ENCODE data around the gene ACTR3. TPM values are rescaled to one million over a fixed set of nuclear protein-coding genes. Genes with fewer than 3 reads are reported as not detected.

ACTR3 gene
- total RNA-seq, 2 donors from 2014 or later, result 317 to 342 TPM

- Histone ChIP-seq H3K27ac (peak overlapping the region; percentile 45), H3K9me3 (no peaks in the 10 kb centered on the region), H3K27me3 (no peaks in the 10 kb centered on the region), H3K4me1 (peaks cover 7% of the 10 kb centered on the region), H3K9ac (ENCODE audit: low read depth in 2 of 2, low read length in 2 of 2) (peak overlapping the region in 1 of 2 donors; percentile 1), H3K4me3 (no peak overlapping the region), H3K36me3 (no peaks in the 10 kb centered on the region)
- peak; percentile 55 for DNase-seq
- TF ChIP-seq CTCF (IDR thresholded peaks at IDR 0.05), result no peak
- intact Hi-C loops (cut with DNase I), result no loop called here
Observed at GRCh38 chr2:113886479-113887008, 3.3 kb upstream of the ACTR3 start.

- H3K4me1 ChIP-seq, result peaks cover 7% of the 10 kb centered on the region
Observed at GRCh38 chr2:113887009-113887792, 2.7 kb upstream of the ACTR3 start.

GRCh38 chr2:113888641-113889470, 1.0 kb upstream of the ACTR3 start:
- peak overlapping the region; percentile 96 for H3K4me3 ChIP-seq
- no peak for TF ChIP-seq CTCF (IDR thresholded peaks at IDR 0.05)
- H3K9ac ChIP-seq (ENCODE audit: low read depth in 2 of 2, low read length in 2 of 2), result peak overlapping the region; percentile 81 to 96
- intact Hi-C loops (cut with DNase I), result no loop called here
- H3K27me3 ChIP-seq, result no peaks in the 10 kb centered on the region
- H3K36me3 ChIP-seq, result no peaks in the 10 kb centered on the region
- no peaks in the 10 kb centered on the region for H3K9me3 ChIP-seq
- H3K4me1 ChIP-seq, result peaks cover 17% of the 10 kb centered on the region
- DNase-seq, result peak; percentile 69
- H3K27ac ChIP-seq, result peak overlapping the region; percentile 100

More at GRCh38 chr2:113887009-113887792, 2.7 kb upstream of the ACTR3 start:
- Histone ChIP-seq H3K4me3 (no peak overlapping the region), H3K9me3 (no peaks in the 10 kb centered on the region), H3K27ac (peak overlapping the region; percentile 45), H3K36me3 (no peaks in the 10 kb centered on the region), H3K27me3 (no peaks in the 10 kb centered on the region), H3K9ac (ENCODE audit: low read depth in 2 of 2, low read length in 2 of 2) (peak overlapping the region in 1 of 2 donors; percentile 1)
- no peak for DNase-seq
- no peak for TF ChIP-seq CTCF (IDR thresholded peaks at IDR 0.05)
- intact Hi-C loops (cut with DNase I), result no loop called here

- intact Hi-C loops (cut with DNase I), result loop anchor here (10.0 kb wide), 1 partner anchor 136 kb away; the partner anchor contains the start of gene SLC35F5
- H3K4me1 ChIP-seq, result peaks cover 20% of the 10 kb centered on the region
Observed at GRCh38 chr2:113890253-113891235, 655 bp downstream of the ACTR3 start.

More at GRCh38 chr2:113890253-113891235, 655 bp downstream of the ACTR3 start:
- Histone ChIP-seq H3K9ac (ENCODE audit: low read depth in 2 of 2, low read length in 2 of 2) (peak overlapping the region; percentile 85 to 99), H3K4me3 (peak overlapping the region; percentile 96), H3K27me3 (no peaks in the 10 kb centered on the region), H3K27ac (peak overlapping the region; percentile 100), H3K36me3 (no peaks in the 10 kb centered on the region), H3K9me3 (no peaks in the 10 kb centered on the region)
- peak; percentile 85 for DNase-seq
- no peak for TF ChIP-seq CTCF (IDR thresholded peaks at IDR 0.05)
